Measurements from ENCODE around the gene VIT. TPM values are rescaled to one million over a fixed set of nuclear protein-coding genes. Genes with fewer than 3 reads are reported as not detected.

VIT gene
- 2.7 and 2.8 TPM in 2 replicates for total RNA-seq (2014; rRNA removed; shearing (Covaris generic))
- 2.3 and 3.7 TPM in 2 replicates for polyA plus RNA-seq (2014; cell fraction: nucleus; rRNA removed)

DNA sequence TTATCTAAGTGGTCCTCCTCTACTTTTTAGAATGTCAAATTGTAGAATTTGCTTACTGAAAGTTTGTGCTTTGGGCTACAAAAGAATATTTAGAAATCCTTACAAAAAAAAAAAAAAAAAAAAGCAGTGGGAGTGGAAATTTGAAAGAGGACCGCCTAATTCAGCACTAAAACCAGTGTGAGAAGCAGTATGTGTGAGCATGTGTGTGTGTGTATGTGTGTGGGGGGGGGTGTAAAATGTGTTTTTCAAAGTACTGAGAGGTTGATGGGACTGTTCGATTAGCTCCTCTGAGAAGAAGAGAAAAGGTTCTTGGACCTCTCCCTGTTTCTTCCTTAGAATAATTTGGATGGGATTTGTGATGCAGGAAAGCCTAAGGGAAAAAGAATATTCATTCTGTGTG is at the start of gene VIT:
Gene VIT (plus strand): TSS at position 175 of the 400 bp plus-strand sequence. CDS start 19,664 bp downstream, outside the sequence.
- no peak for DNase-seq (ENCODE audit: extremely low read depth, low read depth)

- DNase-seq (ENCODE audit: extremely low read depth, low read depth): peak; percentile 83
These were observed 46.3 kb upstream of the VIT start for GRCh38 chr2:36650031-36650829.

GRCh38 chr2:36653155-36653554 is 43.4 kb upstream of the VIT start:
- DNase-seq (ENCODE audit: extremely low read depth, low read depth): no peak

GRCh38 chr2:36653967-36654694 is 42.4 kb upstream of the VIT start:
- no peak for DNase-seq (ENCODE audit: extremely low read depth, low read depth)

GRCh38 chr2:36655453-36655852 is 41.1 kb upstream of the VIT start:
- DNase-seq (ENCODE audit: extremely low read depth, low read depth): no peak

DNA sequence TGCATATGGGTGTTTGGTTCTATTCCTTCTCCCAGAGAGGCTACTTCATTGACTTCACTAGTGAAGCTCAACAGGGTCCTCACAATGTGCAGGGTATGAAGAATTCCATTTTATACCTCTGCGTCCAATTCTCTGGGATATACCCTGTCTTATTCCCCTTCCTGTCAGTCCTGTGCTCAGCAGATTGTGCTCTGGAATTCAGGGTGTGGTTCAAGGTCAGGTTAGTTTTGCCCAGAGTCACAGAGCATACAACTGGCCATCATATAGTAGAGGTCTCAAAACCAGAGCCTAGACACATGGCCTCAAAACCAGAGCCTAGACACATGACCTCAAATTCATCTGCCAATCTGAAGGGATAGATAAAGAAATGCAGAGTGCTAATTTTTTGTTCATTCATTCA is 38.8 kb upstream of the VIT start:
- no peak for DNase-seq (ENCODE audit: extremely low read depth, low read depth)

DNA sequence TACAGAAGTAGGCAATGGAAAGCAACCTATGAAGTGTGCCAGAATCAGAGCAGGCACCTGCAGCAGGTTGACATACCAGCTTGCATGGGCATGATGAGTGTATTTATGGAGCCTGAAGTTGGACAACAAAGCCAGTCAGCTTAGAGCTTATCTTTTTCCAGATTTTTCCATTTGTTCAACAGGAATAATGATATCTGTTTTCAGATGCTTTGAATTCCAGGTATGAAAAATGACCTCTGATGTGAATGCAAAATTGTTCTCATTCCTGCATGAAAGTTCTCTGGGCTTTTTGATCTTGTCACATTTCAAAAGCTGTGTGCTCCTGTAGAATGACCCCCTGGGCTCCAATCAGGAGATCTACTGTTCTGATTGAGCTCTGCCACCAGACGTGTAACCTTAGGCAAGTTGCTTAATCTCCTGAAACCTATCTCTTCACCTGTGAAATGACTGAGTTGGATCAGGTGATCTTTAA is 38.2 kb upstream of the VIT start:
- no peak for DNase-seq (ENCODE audit: extremely low read depth, low read depth)

GRCh38 chr2:36659218-36659617 is 37.3 kb upstream of the VIT start:
- no peak for DNase-seq (ENCODE audit: extremely low read depth, low read depth)

DNA sequence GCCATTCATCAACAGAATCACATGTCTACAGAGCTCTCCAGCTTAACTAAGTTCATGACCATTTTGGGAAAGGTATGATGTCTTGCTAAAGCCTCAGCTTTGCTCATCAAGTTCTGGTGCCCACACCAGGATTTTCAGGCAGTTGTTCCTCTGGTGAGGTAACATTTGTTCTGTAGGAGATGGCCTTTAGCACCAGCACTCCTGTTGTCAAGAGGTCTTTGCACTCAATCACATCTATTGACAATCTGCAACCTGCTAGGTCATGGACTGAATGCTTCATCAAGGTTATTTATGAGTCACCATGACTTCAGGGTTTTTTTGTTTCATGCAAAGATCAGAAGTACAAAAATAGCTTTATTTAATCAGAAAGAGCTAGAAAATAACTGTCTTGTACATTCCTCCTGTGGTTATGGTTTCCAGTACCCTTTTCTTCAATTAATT is 36.6 kb upstream of the VIT start:
- no peak for DNase-seq (ENCODE audit: extremely low read depth, low read depth)

DNA sequence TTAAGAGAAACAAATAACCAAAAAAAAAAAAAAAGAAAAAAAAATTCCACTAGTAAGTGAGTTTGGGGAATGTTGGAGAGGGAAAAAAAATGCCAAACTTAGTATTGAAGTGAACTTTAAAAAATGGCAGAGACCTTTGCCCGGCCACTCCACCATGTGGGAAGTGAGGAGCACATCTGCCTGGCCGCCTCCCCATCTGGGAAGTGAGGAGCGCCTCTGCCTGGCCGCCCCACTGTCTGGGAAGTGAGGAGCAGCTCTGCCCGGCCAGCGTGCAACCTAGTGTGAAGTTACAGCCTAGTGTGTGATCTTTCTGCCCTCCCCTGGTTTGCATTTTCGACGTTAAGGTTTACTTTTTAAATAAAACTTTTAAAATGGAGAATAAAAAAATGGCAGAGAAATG is 33.9 kb upstream of the VIT start:
- no peak for DNase-seq (ENCODE audit: extremely low read depth, low read depth)

GRCh38 chr2:36663295-36663694 is 33.2 kb upstream of the VIT start:
- DNase-seq (ENCODE audit: extremely low read depth, low read depth): no peak

DNA sequence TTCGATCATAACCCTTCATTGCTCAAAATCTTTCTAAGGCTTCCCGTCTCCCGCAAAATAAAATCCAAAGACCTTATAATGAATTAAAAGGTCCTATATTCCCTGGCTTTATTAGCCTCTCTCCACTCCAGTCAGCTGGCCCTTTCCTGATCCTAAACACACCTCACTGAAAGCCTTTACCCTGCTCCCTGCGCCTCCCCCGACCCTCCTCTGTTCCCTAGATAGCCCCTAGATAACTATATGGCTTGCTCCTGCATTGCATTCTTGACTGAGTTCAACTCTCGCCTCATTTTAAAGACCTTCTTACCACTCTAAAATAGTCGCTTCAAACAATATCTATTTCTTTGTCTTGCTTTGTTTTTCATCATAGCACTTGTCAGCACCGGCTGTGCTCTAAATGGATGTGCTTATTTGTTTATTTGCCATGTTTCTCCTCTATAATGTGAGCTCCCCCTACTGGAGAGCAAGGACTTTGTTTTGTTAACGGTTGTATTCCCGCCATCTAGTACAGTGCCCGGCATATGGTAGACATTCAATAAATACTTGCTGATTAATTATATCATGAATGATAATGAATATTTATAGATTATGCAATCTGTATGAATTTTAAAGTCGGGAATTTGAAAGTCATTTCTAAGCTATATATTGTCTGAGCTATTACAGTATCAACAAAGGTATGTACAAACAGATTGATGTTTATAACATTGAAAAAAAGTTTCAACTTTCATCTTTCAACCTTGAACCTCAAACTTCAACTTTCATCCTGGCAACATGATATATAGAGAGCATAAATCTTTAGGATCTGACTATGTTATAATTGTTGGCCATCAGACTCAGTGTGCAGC is 32.4 kb upstream of the VIT start:
- peak; percentile 88 for DNase-seq (ENCODE audit: extremely low read depth, low read depth)

GRCh38 chr2:36664696-36665076 is 31.8 kb upstream of the VIT start:
- no peak for DNase-seq (ENCODE audit: extremely low read depth, low read depth)

- DNase-seq (ENCODE audit: extremely low read depth, low read depth): no peak
These were observed 28.6 kb upstream of the VIT start for GRCh38 chr2:36667931-36668330.

DNA sequence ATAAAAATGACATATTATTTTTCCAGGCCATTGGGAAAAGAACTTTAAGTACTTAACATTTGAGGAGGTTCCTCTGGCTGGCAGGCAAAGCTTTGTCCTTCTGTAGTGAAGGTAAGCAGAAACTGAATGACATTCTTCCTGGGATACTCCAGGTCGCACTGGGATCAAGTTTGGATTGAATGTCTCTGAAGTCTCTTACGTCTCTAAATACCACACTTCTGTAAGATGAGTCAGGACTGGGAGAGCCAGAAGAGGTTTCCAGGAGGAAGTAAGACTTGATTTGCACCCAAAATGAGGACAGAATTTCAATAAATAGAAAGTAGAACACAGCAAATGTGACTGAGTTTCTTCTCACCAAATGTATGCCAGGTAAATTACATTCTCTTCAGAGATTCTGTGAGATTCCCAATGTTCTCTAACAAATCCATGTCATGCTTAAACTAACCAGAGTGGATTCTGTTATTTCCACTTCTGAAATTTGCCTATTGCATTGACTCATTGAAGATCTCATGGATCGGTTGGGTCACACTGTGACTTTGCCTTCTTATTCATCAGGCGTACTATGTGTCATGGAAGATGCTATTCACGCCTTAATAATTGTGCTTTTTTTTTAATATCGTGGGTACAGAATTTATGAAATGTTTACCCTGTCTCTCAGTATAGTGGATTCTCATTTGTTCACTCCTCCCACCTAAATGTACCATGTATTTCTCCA is 25.5 kb upstream of the VIT start:
- DNase-seq (ENCODE audit: extremely low read depth, low read depth): no peak

GRCh38 chr2:36671731-36672130 is 24.8 kb upstream of the VIT start:
- DNase-seq (ENCODE audit: extremely low read depth, low read depth): no peak

DNA sequence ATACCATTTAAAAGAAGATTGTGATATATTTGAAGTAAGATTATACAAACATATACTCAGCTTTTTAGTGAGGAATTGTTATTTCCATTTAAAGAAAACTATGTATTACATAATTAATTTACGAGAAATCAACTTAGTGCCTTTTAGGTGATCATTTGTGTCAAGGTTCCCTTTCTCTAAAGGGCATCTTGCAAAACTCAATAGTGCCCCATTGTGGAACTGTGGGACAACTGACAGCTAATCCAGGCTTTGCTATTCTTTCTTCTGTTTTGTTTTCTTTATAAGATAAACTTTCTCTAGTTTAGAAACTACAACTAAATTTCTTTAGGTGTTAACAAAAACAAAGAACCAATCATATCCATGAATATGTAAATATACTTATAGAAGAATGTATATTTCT is 24.3 kb upstream of the VIT start:
- peak; percentile 64 for DNase-seq (ENCODE audit: extremely low read depth, low read depth)

GRCh38 chr2:36675579-36676282 is 20.8 kb upstream of the VIT start:
- no peak for DNase-seq (ENCODE audit: extremely low read depth, low read depth)

DNA sequence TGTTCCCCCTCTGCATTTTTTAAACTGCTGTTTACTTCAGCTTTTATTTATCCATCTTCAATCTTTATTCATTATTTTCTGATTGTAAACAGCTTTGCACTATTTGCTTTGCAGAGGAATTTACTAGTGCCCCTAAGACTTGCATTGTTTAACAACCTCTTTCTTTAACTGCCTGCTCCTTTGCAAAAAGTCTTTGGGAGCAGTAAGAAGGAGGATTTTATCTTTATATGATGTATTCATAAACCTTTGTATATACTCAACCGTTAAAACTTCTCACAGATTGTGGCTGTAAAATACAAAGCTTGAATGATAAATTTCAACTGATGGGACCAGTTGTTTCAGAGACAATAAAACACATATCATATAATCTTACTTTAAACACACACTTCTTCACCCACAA is 20.1 kb upstream of the VIT start:
- DNase-seq (ENCODE audit: extremely low read depth, low read depth): no peak

DNA sequence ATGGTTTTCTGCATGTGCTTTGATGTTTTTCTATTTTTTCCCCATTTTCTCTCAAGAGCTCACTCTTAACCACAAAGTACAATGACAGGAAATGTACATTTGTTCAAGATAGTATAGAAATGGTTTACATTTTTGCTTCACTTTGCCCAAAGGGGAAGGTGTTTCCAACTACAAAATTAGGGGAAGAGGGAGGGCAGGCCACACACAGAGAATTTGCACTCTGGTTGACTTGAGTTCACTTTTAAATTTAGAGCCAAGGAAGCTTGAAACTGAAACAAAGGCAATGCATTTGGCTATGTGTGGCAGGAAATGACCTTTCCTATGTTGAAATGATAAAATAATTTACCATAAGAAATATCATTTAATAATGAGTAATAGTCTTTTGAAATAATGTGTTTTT is 19.1 kb upstream of the VIT start:
- DNase-seq (ENCODE audit: extremely low read depth, low read depth): no peak

Measured in NCI-H460 (cell line).